HEK293 (cell line): ENCODE measurements around the gene ABCB11.

Experiments used
- CTCF ChIA-PET: fragments of 350-600 bp; formaldehyde crosslinking; extraction: SDS; loops from one replicate; lab custom pipeline; 2021; ENCODE audit warnings: antibody characterized with exemption; lab: Yijun Ruan, JAX
- POLR2A ChIA-PET: fragments of 300-600 bp; formaldehyde crosslinking; extraction: SDS; loops from one replicate; lab custom pipeline; 2020; ENCODE audit warnings: antibody characterized with exemption, inconsistent platforms; lab: Yijun Ruan, JAX
- H3K27ac ChIP-seq: fragments of 200-500 bp; sonication (Bioruptor generic); 2 replicates; pipeline ENCODE4 v1.5.1; 2014; ENCODE audit warnings: low read depth, low read length, control low read depth, inconsistent platforms; ENCODE audit errors: extremely low read depth
- H3K36me3 ChIP-seq, 2 experiments: fragments of 200-500 bp in 1 of 2; sonication (Bioruptor generic) in 1 of 2; 1 replicate in 1 of 2; 2 replicates in 1 of 2; pipeline ENCODE4 v1.5.1; 2014 to 2017; ENCODE audit warnings: inconsistent platforms in 2 of 2, low read length in 2 of 2; ENCODE audit not compliant: control insufficient read depth in 2 of 2, insufficient read depth in 1 of 2
- H3K4me1 ChIP-seq: fragments of 200-500 bp; sonication (Bioruptor generic); 2 replicates; pipeline ENCODE4 v1.5.1; 2014; ENCODE audit warnings: mild to moderate bottlenecking, low read length, inconsistent platforms; ENCODE audit not compliant: control insufficient read depth, insufficient read depth
- H3K4me3 ChIP-seq: 2 replicates; pipeline ENCODE4 v1.5.1; 2011; ENCODE audit warnings: low read depth, mild to moderate bottlenecking, control low read depth, low read length, moderate library complexity
- H3K9me3 ChIP-seq: fragments of 200-500 bp; sonication (Bioruptor generic); 2 replicates; pipeline ENCODE4 v1.5.1; 2014; ENCODE audit warnings: low read depth, low read length, inconsistent platforms; ENCODE audit not compliant: control insufficient read depth, insufficient read depth
- CTCF ChIP-seq: fragments of 450-650 bp; formaldehyde crosslinking; IDR thresholded peaks from 2 replicates; pipeline ENCODE4 v1.5.1; 2016; ENCODE audit warnings: missing biosample characterization, missing genetic modification characterization
- PBX3 ChIP-seq: sonication (generic); formaldehyde crosslinking; IDR thresholded peaks from 2 replicates; pipeline ENCODE4 v1.8.1; 2022; ENCODE audit warnings: mild to moderate bottlenecking, moderate library complexity, missing genetic modification reagents
- REPIN1 ChIP-seq: fragments of 450-650 bp; formaldehyde crosslinking; IDR thresholded peaks from 2 replicates; pipeline ENCODE4 v1.5.1; 2017; ENCODE audit warnings: missing biosample characterization, missing genetic modification characterization, low read depth
- SCRT2 ChIP-seq: fragments of 450-650 bp; formaldehyde crosslinking; IDR thresholded peaks from 2 replicates; pipeline ENCODE4 v1.5.1; 2016; ENCODE audit warnings: missing biosample characterization, missing genetic modification characterization
- SP2 ChIP-seq: fragments of 450-650 bp; formaldehyde crosslinking; IDR thresholded peaks from 2 replicates; pipeline ENCODE4 v1.5.1; 2016; ENCODE audit warnings: missing biosample characterization, missing genetic modification characterization
- SP3 ChIP-seq: fragments of 450-650 bp; formaldehyde crosslinking; IDR thresholded peaks from 2 replicates; pipeline ENCODE4 v1.5.1; 2016; ENCODE audit warnings: missing biosample characterization, missing genetic modification characterization
- WT1 ChIP-seq: fragments of 450-650 bp; formaldehyde crosslinking; IDR thresholded peaks from 2 replicates; pipeline ENCODE4 v1.5.1; 2016; ENCODE audit warnings: missing biosample characterization, missing genetic modification characterization
- ZBTB8A ChIP-seq: fragments of 450-650 bp; formaldehyde crosslinking; IDR thresholded peaks from 2 replicates; pipeline ENCODE4 v1.5.1; 2016; ENCODE audit warnings: missing biosample characterization, missing genetic modification characterization
- ZFP3 ChIP-seq: fragments of 450-650 bp; formaldehyde crosslinking; IDR thresholded peaks from 2 replicates; pipeline ENCODE4 v1.5.1; 2016; ENCODE audit warnings: low read depth, missing biosample characterization, missing genetic modification characterization
- ZNF211 ChIP-seq: fragments of 450-650 bp; formaldehyde crosslinking; IDR thresholded peaks from 2 replicates; pipeline ENCODE4 v1.5.1; 2016; ENCODE audit warnings: low read depth, missing biosample characterization, missing genetic modification characterization
- ZNF302 ChIP-seq: fragments of 450-650 bp; formaldehyde crosslinking; IDR thresholded peaks from 2 replicates; pipeline ENCODE4 v1.5.1; 2016; ENCODE audit warnings: missing biosample characterization, missing genetic modification characterization, low read depth
- ZNF362 ChIP-seq: fragments of 450-650 bp; formaldehyde crosslinking; IDR thresholded peaks from 2 replicates; pipeline ENCODE4 v1.5.1; 2016; ENCODE audit warnings: missing biosample characterization, missing genetic modification characterization
- ZNF530 ChIP-seq: fragments of 450-650 bp; formaldehyde crosslinking; IDR thresholded peaks from 2 replicates; pipeline ENCODE4 v1.5.1; 2016; ENCODE audit warnings: low read depth, missing biosample characterization, missing genetic modification characterization
- ZNF549 ChIP-seq: fragments of 450-650 bp; IDR thresholded peaks from 2 replicates; pipeline ENCODE4 v1.5.1; 2018; ENCODE audit warnings: missing biosample characterization, missing genetic modification characterization, mild to moderate bottlenecking, inconsistent platforms, moderate library complexity
- ZNF670 ChIP-seq: fragments of 450-650 bp; formaldehyde crosslinking; IDR thresholded peaks from 2 replicates; pipeline ENCODE4 v1.5.1; 2016; ENCODE audit warnings: missing biosample characterization, missing genetic modification characterization, low read depth
- ZSCAN30 ChIP-seq: fragments of 450-650 bp; IDR thresholded peaks from 2 replicates; pipeline ENCODE4 v1.5.1; 2018; ENCODE audit warnings: missing biosample characterization, mild to moderate bottlenecking, missing genetic modification characterization, moderate library complexity
- TF ChIP-seq, protein P1 (sequence below): fragments of 450-650 bp; formaldehyde crosslinking; IDR thresholded peaks from 2 replicates; pipeline ENCODE4 v1.5.0; 2017; ENCODE audit warnings: missing biosample characterization, missing genetic modification characterization, borderline replicate concordance
- TF ChIP-seq, protein P2 (sequence below): fragments of 450-650 bp; formaldehyde crosslinking; IDR thresholded peaks from 2 replicates; pipeline ENCODE4 v1.5.1; 2016; ENCODE audit warnings: missing biosample characterization, missing genetic modification characterization
- TF ChIP-seq, protein P3 (sequence below): fragments of 450-650 bp; formaldehyde crosslinking; IDR thresholded peaks from 2 replicates; pipeline ENCODE4 v1.5.1; 2016; ENCODE audit warnings: missing biosample characterization, missing genetic modification characterization
- TF ChIP-seq, protein P4 (sequence below): fragments of 450-650 bp; formaldehyde crosslinking; IDR thresholded peaks from 2 replicates; pipeline ENCODE4; 2016; ENCODE audit warnings: missing biosample characterization, missing genetic modification characterization

The ABCB11 gene

DNA sequence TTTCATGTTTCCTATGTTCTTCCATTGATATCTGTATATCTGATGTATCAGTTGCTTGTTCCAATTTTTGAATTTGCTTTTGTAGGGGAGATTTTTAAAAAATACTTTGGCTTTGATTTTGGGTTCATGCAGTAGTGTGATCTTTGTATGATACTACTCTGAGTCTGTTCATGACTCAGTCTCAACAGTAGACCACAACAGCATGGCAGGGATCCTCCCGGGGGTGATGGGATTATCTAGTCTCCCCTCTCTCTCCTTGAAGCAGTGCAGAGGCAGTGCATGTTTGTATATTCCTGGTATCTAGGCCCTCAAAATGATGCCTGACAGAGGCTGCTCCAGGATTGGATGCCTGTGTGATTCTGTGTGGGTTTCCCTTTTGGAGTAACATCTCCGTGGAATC lies 74.7 kb downstream of the ABCB11 start:
- POLR2A ChIA-PET, result no interaction called here
- CTCF ChIA-PET, result interaction anchor here (1.1 to 1.5 kb wide), 2 partner anchors 7 to 153 kb away, joined by 4 to 8 read pairs; no protein-coding TSS in a partner anchor
- no peaks in the 10 kb centered on the region for H3K4me1 ChIP-seq
- H3K4me3 ChIP-seq, result no peak overlapping the region
- H3K36me3 ChIP-seq, result no peaks in the 10 kb centered on the region
- TF ChIP-seq ZNF530 (tag by site-specific recombination) (no peak), ZNF211 (tag by site-specific recombination) (no peak), ZBTB8A (no peak), CTCF (tag by site-specific recombination) (no peak), ZNF670 (tag by site-specific recombination) (no peak)
- TF ChIP-seq, all 188 proteins: peak for 0
- Histone ChIP-seq H3K9me3 (no peaks in the 10 kb centered on the region), H3K27ac (no peak overlapping the region)

GRCh38 chr2:168955321-168955720 lies 75.8 kb downstream of the ABCB11 start:
- Histone ChIP-seq H3K9me3 (no peaks in the 10 kb centered on the region), H3K27ac (no peak overlapping the region), H3K4me3 (no peak overlapping the region), H3K36me3 (no peaks in the 10 kb centered on the region), H3K4me1 (no peaks in the 10 kb centered on the region)
- CTCF ChIA-PET, result interaction anchor here (0.7 kb wide), 1 partner anchor 31 kb away, joined by 3 read pairs; no protein-coding TSS in a partner anchor
- TF ChIP-seq, protein P1, sequence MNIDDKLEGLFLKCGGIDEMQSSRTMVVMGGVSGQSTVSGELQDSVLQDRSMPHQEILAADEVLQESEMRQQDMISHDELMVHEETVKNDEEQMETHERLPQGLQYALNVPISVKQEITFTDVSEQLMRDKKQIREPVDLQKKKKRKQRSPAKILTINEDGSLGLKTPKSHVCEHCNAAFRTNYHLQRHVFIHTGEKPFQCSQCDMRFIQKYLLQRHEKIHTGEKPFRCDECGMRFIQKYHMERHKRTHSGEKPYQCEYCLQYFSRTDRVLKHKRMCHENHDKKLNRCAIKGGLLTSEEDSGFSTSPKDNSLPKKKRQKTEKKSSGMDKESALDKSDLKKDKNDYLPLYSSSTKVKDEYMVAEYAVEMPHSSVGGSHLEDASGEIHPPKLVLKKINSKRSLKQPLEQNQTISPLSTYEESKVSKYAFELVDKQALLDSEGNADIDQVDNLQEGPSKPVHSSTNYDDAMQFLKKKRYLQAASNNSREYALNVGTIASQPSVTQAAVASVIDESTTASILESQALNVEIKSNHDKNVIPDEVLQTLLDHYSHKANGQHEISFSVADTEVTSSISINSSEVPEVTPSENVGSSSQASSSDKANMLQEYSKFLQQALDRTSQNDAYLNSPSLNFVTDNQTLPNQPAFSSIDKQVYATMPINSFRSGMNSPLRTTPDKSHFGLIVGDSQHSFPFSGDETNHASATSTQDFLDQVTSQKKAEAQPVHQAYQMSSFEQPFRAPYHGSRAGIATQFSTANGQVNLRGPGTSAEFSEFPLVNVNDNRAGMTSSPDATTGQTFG, result no peak
- TF ChIP-seq, protein P2, sequence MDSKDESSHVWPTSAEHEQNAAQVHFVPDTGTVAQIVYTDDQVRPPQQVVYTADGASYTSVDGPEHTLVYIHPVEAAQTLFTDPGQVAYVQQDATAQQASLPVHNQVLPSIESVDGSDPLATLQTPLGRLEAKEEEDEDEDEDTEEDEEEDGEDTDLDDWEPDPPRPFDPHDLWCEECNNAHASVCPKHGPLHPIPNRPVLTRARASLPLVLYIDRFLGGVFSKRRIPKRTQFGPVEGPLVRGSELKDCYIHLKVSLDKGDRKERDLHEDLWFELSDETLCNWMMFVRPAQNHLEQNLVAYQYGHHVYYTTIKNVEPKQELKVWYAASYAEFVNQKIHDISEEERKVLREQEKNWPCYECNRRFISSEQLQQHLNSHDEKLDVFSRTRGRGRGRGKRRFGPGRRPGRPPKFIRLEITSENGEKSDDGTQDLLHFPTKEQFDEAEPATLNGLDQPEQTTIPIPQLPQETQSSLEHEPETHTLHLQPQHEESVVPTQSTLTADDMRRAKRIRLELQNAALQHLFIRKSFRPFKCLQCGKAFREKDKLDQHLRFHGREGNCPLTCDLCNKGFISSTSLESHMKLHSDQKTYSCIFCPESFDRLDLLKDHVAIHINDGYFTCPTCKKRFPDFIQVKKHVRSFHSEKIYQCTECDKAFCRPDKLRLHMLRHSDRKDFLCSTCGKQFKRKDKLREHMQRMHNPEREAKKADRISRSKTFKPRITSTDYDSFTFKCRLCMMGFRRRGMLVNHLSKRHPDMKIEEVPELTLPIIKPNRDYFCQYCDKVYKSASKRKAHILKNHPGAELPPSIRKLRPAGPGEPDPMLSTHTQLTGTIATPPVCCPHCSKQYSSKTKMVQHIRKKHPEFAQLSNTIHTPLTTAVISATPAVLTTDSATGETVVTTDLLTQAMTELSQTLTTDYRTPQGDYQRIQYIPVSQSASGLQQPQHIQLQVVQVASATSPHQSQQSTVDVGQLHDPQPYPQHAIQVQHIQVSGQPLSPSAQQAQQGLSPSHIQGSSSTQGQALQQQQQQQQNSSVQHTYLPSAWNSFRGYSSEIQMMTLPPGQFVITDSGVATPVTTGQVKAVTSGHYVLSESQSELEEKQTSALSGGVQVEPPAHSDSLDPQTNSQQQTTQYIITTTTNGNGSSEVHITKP, result no peak
- TF ChIP-seq ZSCAN30 (tag by site-specific recombination), result no peak
- TF ChIP-seq ZFP3 (tag by site-specific recombination), result no peak
- TF ChIP-seq, protein P3, sequence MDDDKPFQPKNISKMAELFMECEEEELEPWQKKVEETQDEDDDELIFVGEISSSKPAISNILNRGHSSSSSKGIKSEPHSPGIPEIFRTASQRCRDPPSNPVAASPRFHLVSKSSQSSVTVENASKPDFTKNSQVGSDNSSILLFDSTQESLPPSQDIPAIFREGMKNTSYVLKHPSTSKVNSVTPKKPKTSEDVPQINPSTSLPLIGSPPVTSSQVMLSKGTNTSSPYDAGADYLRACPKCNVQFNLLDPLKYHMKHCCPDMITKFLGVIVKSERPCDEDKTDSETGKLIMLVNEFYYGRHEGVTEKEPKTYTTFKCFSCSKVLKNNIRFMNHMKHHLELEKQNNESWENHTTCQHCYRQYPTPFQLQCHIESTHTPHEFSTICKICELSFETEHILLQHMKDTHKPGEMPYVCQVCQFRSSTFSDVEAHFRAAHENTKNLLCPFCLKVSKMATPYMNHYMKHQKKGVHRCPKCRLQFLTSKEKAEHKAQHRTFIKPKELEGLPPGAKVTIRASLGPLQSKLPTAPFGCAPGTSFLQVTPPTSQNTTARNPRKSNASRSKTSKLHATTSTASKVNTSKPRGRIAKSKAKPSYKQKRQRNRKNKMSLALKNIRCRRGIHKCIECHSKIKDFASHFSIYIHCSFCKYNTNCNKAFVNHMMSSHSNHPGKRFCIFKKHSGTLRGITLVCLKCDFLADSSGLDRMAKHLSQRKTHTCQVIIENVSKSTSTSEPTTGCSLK, result no peak
- TF ChIP-seq WT1 (tag by site-specific recombination), result no peak
- no peak for TF ChIP-seq SP2 (tag by site-specific recombination)
- TF ChIP-seq ZNF549 (tag by site-specific recombination), result no peak
- no peak for TF ChIP-seq ZNF302 (tag by site-specific recombination)
- TF ChIP-seq SCRT2, result no peak
- no peak for TF ChIP-seq ZBTB8A
- TF ChIP-seq SP3 (tag by site-specific recombination), result no peak
- TF ChIP-seq ZNF362 (tag by site-specific recombination), result no peak
- no peak for TF ChIP-seq REPIN1
- TF ChIP-seq, protein P4, sequence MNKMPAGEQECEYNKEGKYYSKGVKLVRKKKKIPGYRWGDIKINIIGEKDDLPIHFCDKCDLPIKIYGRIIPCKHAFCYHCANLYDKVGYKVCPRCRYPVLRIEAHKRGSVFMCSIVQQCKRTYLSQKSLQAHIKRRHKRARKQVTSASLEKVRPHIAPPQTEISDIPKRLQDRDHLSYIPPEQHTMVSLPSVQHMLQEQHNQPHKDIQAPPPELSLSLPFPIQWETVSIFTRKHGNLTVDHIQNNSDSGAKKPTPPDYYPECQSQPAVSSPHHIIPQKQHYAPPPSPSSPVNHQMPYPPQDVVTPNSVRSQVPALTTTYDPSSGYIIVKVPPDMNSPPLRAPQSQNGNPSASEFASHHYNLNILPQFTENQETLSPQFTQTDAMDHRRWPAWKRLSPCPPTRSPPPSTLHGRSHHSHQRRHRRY, result no peak
- TF ChIP-seq PBX3 (CRISPR knock-in tag), result no peak
- POLR2A ChIA-PET, result no interaction called here
